HG03520 (cell line): ENCODE data around the gene MYNN.

Experiments used
- ATAC-seq: cut with Tn5 transposase; IDR thresholded peaks from one replicate; pipeline ENCODE4 v1.9.1; 2021; ENCODE audit warnings: mild to moderate bottlenecking, moderate library complexity; ENCODE audit not compliant: unreplicated experiment

Gene MYNN

DNA sequence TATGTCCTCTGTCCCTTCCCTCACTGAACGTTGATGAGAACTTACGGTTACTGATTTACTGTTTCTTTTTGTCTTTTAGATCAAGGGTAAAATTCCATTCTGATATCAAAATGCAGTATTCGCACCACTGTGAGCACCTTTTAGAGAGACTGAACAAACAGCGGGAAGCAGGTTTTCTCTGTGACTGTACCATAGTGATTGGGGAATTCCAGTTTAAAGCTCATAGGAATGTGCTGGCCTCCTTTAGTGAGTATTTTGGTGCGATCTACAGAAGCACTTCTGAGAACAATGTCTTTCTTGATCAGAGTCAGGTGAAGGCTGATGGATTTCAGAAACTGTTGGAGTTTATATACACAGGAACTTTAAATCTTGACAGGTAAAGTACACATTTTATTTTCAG is 990 bp downstream of the MYNN start:
- ATAC-seq, result no peak

- no peak for ATAC-seq
Measured at GRCh38 chr3:169777822-169778221, 4.6 kb downstream of the MYNN start.

- no peak for ATAC-seq
Measured at GRCh38 chr3:169780742-169781141, 7.5 kb downstream of the MYNN start.

DNA sequence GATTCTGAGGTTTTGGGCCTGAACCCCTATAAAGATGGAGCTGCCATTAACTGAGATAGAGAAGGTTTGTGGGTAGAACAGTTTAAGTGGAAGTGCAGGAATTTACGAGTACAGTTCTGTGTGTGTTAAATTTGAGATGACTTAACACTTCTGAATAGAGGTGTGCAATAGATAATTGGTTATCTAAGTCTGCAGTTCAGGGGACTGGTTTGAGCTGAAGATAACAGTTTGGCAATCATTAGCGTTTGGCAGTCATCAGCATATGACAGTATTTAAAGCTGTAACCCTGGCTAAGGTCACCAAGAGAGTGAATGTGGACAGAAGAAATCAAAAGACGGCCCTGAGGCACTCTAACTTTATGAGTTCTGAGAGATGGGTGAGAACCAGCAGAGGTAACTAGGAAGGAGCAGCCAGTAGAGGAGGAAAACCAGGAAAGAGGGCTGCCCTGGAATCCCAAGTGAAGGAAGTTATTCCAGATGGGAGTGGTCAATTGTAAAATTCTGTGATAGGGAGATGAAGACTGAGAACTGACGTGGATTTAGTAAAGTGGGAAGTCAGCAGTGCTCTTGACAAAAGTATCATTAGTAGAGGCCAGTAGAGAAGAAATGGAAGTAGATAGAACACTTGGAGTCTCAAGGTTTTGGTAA is 8.1 kb downstream of the MYNN start:
- no peak for ATAC-seq

- ATAC-seq, result no peak
Measured at GRCh38 chr3:169787120-169787519, 13.9 kb downstream of the MYNN start.

- no peak for ATAC-seq
Measured at GRCh38 chr3:169787791-169788190, 14.6 kb downstream of the MYNN start.

DNA sequence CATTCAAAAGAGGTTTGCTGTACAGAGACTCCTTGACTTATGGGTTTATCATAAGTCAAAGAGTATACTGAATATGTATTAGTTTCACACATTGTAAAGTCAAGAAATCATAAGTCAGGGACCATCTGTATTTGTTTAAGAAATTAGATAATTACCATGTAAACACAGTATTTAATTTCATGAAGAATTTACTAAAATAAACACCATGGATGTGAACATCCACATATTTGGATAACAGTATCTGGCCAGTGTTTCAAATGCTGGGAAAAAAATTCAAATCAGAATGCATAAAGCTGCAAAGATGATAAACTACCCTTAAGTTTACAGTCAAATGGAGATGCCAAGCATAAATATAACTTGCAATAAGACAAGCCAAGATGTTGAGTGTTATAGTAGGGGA is 17.0 kb downstream of the MYNN start:
- ATAC-seq, result no peak

GRCh38 chr3:169790687-169791429 is 17.7 kb downstream of the MYNN start:
- no peak for ATAC-seq

DNA sequence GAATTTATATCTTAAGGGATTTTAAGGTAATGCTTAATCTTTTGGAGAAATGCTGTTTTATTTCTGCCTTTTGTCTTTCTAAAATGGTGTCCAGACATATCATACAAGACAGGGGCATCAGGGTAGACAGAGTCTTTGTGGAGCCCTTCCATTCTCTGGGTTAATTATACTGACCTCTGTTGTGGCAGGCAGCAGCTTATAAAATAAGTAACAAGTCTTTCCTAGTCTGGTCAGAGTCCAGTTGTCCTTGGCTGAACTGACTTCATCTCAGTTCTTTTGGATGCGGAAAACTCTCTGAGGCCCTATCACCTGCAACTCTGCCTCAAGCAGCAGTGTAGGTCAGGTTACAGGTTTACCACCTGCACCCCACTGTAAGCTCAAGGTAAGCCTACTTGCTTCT is 19.2 kb downstream of the MYNN start:
- no peak for ATAC-seq

DNA sequence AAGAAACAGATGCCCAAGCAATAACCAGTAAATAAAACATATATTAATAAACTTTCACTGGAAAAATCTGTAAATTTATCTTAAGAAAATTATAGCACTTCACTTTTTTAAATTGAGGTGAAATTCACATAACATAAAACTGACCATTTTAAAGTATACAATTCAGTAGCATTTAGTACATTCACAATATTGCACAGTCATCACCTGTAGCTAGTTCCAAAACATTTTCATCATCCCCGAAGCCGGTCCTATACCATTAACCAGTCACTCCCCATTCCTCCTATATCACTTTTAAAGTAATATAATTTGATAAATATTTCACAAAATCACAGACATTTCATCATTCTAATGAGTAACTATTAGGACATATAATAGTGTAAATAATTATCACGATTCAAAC is 31.5 kb downstream of the MYNN start:
- no peak for ATAC-seq

- no peak for ATAC-seq
Measured at GRCh38 chr3:169809230-169809795, 36.1 kb downstream of the MYNN start.

GRCh38 chr3:169811631-169812331 is 38.6 kb downstream of the MYNN start:
- no peak for ATAC-seq

DNA sequence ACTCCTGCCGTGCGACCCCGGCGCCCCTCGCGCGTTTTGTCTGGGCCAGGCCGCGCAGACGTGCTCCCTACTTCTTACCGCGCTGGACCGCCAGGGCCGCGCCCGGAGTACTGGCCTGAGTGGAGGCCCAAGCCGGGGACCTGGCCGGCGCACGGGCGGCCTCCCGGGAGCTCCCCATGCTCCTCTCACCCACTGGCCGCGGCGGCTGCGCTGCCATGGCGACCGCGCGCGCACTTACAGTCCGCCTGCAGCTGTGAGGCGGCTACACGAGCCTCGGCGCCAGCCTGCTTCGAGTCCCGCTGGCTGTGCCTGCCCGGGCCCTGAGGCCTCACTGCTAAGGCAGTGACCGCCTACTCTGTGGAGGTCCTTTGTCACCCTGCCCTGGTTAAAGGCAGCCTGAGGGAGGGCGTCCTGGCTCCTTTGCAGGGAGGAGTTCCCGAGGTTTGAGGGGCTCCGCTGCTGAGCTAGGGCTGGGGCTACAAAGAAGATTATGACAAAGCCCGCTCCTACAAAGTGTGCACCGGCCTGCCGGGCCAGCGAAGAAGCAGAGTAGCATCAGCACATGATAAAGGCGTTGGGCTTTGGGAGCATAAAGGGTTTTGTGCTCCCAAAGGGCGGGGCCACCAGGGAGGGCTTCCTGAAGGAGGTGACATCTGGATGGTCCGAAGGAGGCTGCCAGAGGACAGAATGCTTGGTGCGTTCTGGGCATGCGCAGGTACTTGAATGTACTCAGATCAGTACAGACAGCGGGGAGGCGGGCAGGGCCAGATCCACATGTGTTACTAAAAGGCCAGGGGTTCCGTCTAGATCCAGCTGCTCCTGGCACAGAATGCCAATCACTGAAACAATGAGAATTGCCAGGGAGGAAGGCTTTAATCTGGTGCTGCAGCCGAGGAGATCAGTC is 39.4 kb downstream of the MYNN start, which contains the start of the genes LRRC34 and LRRIQ4:
Gene LRRC34, minus strand, starts transcription at position 573 of the 904 bp plus-strand sequence. Its CDS starts 356 bp downstream, at position 217.
Gene LRRIQ4, plus strand, starts transcription at position 539 of the 904 bp plus-strand sequence. CDS start 9,052 bp downstream, outside the sequence.
- ATAC-seq, result peak; percentile 57

DNA sequence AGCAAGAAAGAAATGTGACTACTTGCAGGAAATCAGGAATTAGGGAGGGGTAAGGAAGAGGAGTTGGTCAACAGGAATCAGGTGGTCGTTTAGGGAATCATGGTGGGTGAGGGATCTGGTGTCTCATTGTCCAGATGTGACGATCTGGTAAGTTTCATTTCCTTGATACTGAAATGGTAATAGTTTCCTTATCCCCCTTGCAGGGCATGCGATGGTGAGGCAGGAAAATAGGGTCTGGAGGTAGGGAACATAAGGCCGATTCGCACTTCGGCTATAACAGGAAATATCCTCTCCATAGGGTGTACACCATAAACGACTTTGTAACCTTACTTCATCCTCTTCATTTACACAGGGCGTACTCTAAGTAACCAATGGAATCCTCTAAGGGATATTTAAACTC is 40.1 kb downstream of the MYNN start:
- no peak for ATAC-seq

GRCh38 chr3:169813757-169814517 is 40.7 kb downstream of the MYNN start:
- peak; percentile 95 for ATAC-seq

DNA sequence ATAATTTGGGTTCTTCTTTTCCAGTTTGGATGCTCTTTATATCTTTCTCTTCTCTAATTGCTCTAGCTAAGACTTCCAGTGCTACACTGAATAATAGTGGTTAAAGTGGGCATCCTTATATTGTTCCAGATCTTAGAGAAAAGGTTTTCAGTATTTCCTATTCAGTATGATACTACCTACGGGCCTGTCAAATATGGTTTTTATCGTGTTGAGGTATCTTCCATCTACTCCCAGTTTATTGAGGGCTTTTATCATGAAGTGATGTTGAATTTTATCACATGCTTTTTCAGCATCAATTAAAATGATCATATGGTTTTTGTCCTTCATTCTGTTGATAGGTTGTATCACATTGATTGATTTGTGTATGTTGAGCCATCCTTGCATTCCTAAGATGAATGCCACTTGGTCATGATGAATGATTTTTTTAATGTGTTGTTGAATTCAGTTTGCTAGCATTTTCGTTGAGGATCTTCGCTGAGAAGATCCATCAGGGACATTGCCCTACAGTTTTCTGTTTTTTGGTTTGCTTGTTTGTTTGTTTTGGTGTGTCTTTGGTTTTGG is 42.5 kb downstream of the MYNN start:
- ATAC-seq, result no peak

- no peak for ATAC-seq
Measured at GRCh38 chr3:169818316-169818715, 45.1 kb downstream of the MYNN start.

- no peak for ATAC-seq
Measured at GRCh38 chr3:169822091-169822490, 48.9 kb downstream of the MYNN start.

- ATAC-seq, result no peak
Measured at GRCh38 chr3:169822540-169822939, 49.3 kb downstream of the MYNN start.
